Endothelial cell of umbilical vein (primary cell): ENCODE results near the gene TAS2R38. TPM values are rescaled to one million over a fixed set of nuclear protein-coding genes. Genes with fewer than 3 reads are reported as not detected.

Experiments used
- BruUV-seq: library from RNA; stranded (reverse); fragments of 400-500 nt; replicated peaks from 2 replicates; lab custom pipeline; 2021; lab: Mats Ljungman, UMichigan
- CTCF ChIA-PET: fragments of 300-600, 350-600 bp; sonication (Branson Sonifier 250); formaldehyde crosslinking; loops from one replicate; lab custom pipeline; 2021; ENCODE audit warnings: antibody characterized with exemption, inconsistent platforms; lab: Charles Lee
- POLR2A ChIA-PET: fragments of 300-600, 350-600 bp; sonication (Branson Sonifier 250); formaldehyde crosslinking; loops from one replicate; lab custom pipeline; 2021; ENCODE audit warnings: antibody characterized with exemption, inconsistent platforms; lab: Charles Lee
- DNase-seq: peaks from one replicate; pipeline ENCODE4 v3.0.0-alpha.2; 2011; ENCODE audit warnings: low read depth, low spot score
- FAIRE-seq: peaks from 2 replicates; lab custom pipeline; 2011; peaks lifted over from hg19 to GRCh38; lab: Jason Lieb, UNC
- H2AFZ ChIP-seq: 2 replicates; pipeline ENCODE4 v1.6.0; 2012; ENCODE audit warnings: low read depth, low read length, control low read depth, inconsistent platforms
- H3K27ac ChIP-seq: 2 replicates; pipeline ENCODE4 v1.5.1; 2011; ENCODE audit warnings: low read depth, mild to moderate bottlenecking, control low read depth, low read length, moderate library complexity; ENCODE audit not compliant: insufficient read depth
- H3K27me3 ChIP-seq, 2 experiments: 2 replicates each; pipeline versions ENCODE4 v1.6.0 to v1.6.1; 2011; ENCODE audit warnings: low read length in 2 of 2, mixed read lengths in 1 of 2; ENCODE audit not compliant: control insufficient read depth in 2 of 2, insufficient read depth in 2 of 2
- H3K36me3 ChIP-seq, 2 experiments: 2 replicates in 1 of 2; 3 replicates in 1 of 2; pipeline ENCODE4 v1.5.1; 2011; ENCODE audit warnings: low read length in 2 of 2, mild to moderate bottlenecking in 1 of 2, moderate library complexity in 1 of 2; ENCODE audit not compliant: control insufficient read depth in 2 of 2, insufficient read depth in 2 of 2; ENCODE audit errors: extremely low read depth in 1 of 2
- H3K4me1 ChIP-seq: 3 replicates; pipeline ENCODE4 v1.5.1; 2011; ENCODE audit warnings: mild to moderate bottlenecking, low read length; ENCODE audit not compliant: control insufficient read depth, insufficient read depth; ENCODE audit errors: extremely low read depth
- H3K4me2 ChIP-seq: 2 replicates; pipeline ENCODE4 v1.6.1; 2011; ENCODE audit warnings: low read length, control low read depth, mixed read lengths; ENCODE audit not compliant: insufficient read depth
- H3K4me3 ChIP-seq, 3 experiments: fragments of 200-600 bp in 1 of 3; sonication (generic), shearing (Covaris generic) in 1 of 3; replicated peaks in 1 of 3; 2 replicates each; pipeline ENCODE4 v1.5.1; 2011 to 2016; ENCODE audit warnings: control low read depth in 3 of 3, low read length in 3 of 3, mild to moderate bottlenecking in 2 of 3, inconsistent platforms in 1 of 3, low read depth in 1 of 3, moderate library complexity in 1 of 3; ENCODE audit not compliant: insufficient read depth in 1 of 3
- H3K79me2 ChIP-seq: 2 replicates; pipeline ENCODE4 v1.6.0; 2012; ENCODE audit warnings: low read length, inconsistent platforms; ENCODE audit not compliant: control insufficient read depth, insufficient read depth
- H3K9ac ChIP-seq: replicated peaks from 2 replicates; pipeline ENCODE3; 2011; ENCODE audit warnings: low read length, control low read depth; ENCODE audit not compliant: insufficient read depth; ENCODE audit errors: extremely low read depth
- H3K9me1 ChIP-seq: replicated peaks from 3 replicates; pipeline ENCODE4 v1.6.0; 2011; ENCODE audit warnings: mild to moderate bottlenecking, low read length; ENCODE audit not compliant: control insufficient read depth, insufficient read depth; ENCODE audit errors: extremely low read depth
- H3K9me3 ChIP-seq: replicated peaks from 2 replicates; pipeline ENCODE4 v1.5.1; 2012; ENCODE audit warnings: low read length, inconsistent platforms; ENCODE audit not compliant: control insufficient read depth, insufficient read depth
- H4K20me1 ChIP-seq: replicated peaks from 2 replicates; pipeline ENCODE3; 2011; ENCODE audit warnings: mild to moderate bottlenecking, low read length; ENCODE audit not compliant: control insufficient read depth, insufficient read depth; ENCODE audit errors: extremely low read depth
- CTCF ChIP-seq, 2 donors: IDR thresholded peaks; 1 replicate in 1 of 2; 2 replicates in 1 of 2; pipeline ENCODE4 v1.5.1; 2011; ENCODE audit warnings: low read length in 2 of 2, mild to moderate bottlenecking in 2 of 2, moderate library complexity in 2 of 2, control low read depth in 1 of 2, inconsistent platforms in 1 of 2, low read depth in 1 of 2; ENCODE audit not compliant: insufficient read depth in 1 of 2; ENCODE audit errors: extremely low read depth in 1 of 2
- EZH2 ChIP-seq: IDR thresholded peaks from 2 replicates; pipeline ENCODE4 v1.6.1; 2012; ENCODE audit warnings: borderline replicate concordance, low read depth, mild to moderate bottlenecking, moderate library complexity, low read length, inconsistent platforms; ENCODE audit not compliant: severe bottlenecking
- FOS ChIP-seq: IDR thresholded peaks from 2 replicates; pipeline ENCODE4 v1.6.1; 2011; ENCODE audit warnings: mild to moderate bottlenecking, low read length, moderate library complexity, borderline replicate concordance; ENCODE audit not compliant: insufficient read depth
- GATA2 ChIP-seq: IDR thresholded peaks from 2 replicates; pipeline ENCODE4 v1.7.0; 2011; ENCODE audit warnings: low read depth, mild to moderate bottlenecking, moderate library complexity, mixed read lengths, low read length; ENCODE audit not compliant: insufficient read length, insufficient read depth
- JUN ChIP-seq: IDR thresholded peaks from 2 replicates; pipeline ENCODE4 v1.6.1; 2011; ENCODE audit warnings: borderline replicate concordance, low read depth; ENCODE audit not compliant: insufficient read length, insufficient read depth
- MAX ChIP-seq: IDR thresholded peaks from 2 replicates; pipeline ENCODE4 v1.6.1; 2011; ENCODE audit not compliant: insufficient read depth, insufficient read length
- MYC ChIP-seq: IDR thresholded peaks from one replicate; pipeline ENCODE4 v1.6.1; 2011; ENCODE audit warnings: mild to moderate bottlenecking, low read depth, low read length
- POLR2A ChIP-seq: IDR thresholded peaks from 2 replicates; pipeline ENCODE4 v1.6.1; 2012; ENCODE audit warnings: low read depth, mild to moderate bottlenecking, control low read depth, low read length
- POLR2AphosphoS5 ChIP-seq: IDR thresholded peaks from 2 replicates; pipeline ENCODE4 v1.6.1; 2012; ENCODE audit warnings: low read depth, mild to moderate bottlenecking, control low read depth, low read length, moderate library complexity; ENCODE audit not compliant: insufficient read depth
- dilution Hi-C: fragments of 300-500 bp; cut with MboI; formaldehyde crosslinking; loops from one replicate; pipeline ENCODE4 v1.15.0; 2019; ENCODE audit warnings: low sequenced_read_pairs; ENCODE audit not compliant: extremely low pct_ligation_motif_present
- intact Hi-C: fragments of 100-400 bp; cut with micrococcal nuclease; formaldehyde crosslinking; loops from one replicate; pipeline ENCODE4 v1.10.0; 2022
- polyA plus RNA-seq, 4 experiments: library from polyadenylated mRNA; depleted of rRNA in 3 of 4; stranded (reverse) in 3 of 4; unstranded in 1 of 4; fragments of >200 nt; gene quantifications; 2 replicates each; pipeline versions ENCODE4 v1.2.1 to v1.2.3, GENCODE V29; 2011 to 2012; ENCODE audit warnings: missing spikeins in 1 of 4
- total RNA-seq: library from RNA; stranded (reverse); gene quantifications from 2 replicates; pipeline ENCODE4 v1.2.3, GENCODE V29; 2021

TAS2R38 gene
- total and polyA plus RNA-seq, 2 donors (not counting 3 experiments of a cell fraction or from before 2014, with no cell fraction given): not detected

- BruUV-seq: no TSS peak
- Histone ChIP-seq H3K4me1 (no peaks in the 10 kb centered on the region), H3K27me3 (no peaks in the 10 kb centered on the region), H4K20me1 (no peaks in the 10 kb centered on the region), H2AFZ (no peak overlapping the region), H3K27ac (no peak overlapping the region), H3K9me3 (no peaks in the 10 kb centered on the region), H3K9me1 (no peaks in the 10 kb centered on the region), H3K4me2 (no peak overlapping the region), H3K36me3 (no peaks in the 10 kb centered on the region), H3K4me3 (no peak overlapping the region), H3K79me2 (no peaks in the 10 kb centered on the region), H3K9ac (no peak overlapping the region)
- ChIA-PET CTCF (interaction anchor here (1.6 kb wide), 1 partner anchor 18 kb away, joined by 3 read pairs; no protein-coding TSS in a partner anchor), POLR2A (no interaction called here)
- FAIRE-seq (no peak), DNase-seq (no peak)
- intact Hi-C loops: no loop called here
- dilution Hi-C loops: no loop called here
- TF ChIP-seq CTCF (IDR thresholded peaks at IDR 0.05; ENCODE audit: extremely low read depth in 1 of 2, insufficient read depth in 1 of 2, low read depth in 1 of 2, low read length in 2 of 2) (no peak), POLR2A (no peak), FOS (no peak)
Observed at GRCh38 chr7:141993354-141993753, 19.8 kb upstream of the TAS2R38 start.

GRCh38 chr7:141992688-141993087, 19.1 kb upstream of the TAS2R38 start:
- Histone ChIP-seq H3K4me3 (no peak overlapping the region), H2AFZ (no peak overlapping the region), H3K36me3 (no peaks in the 10 kb centered on the region), H4K20me1 (no peaks in the 10 kb centered on the region), H3K27me3 (no peaks in the 10 kb centered on the region), H3K9ac (no peak overlapping the region), H3K4me1 (no peaks in the 10 kb centered on the region), H3K4me2 (no peak overlapping the region), H3K9me3 (no peaks in the 10 kb centered on the region), H3K27ac (no peak overlapping the region), H3K79me2 (no peaks in the 10 kb centered on the region), H3K9me1 (no peaks in the 10 kb centered on the region)
- DNase-seq: no peak
- no peak for FAIRE-seq
- BruUV-seq: no TSS peak
- dilution Hi-C loops (no loop called here), intact Hi-C loops (no loop called here)
- TF ChIP-seq JUN: no peak
- TF ChIP-seq POLR2AphosphoS5: no peak
- no peak for TF ChIP-seq MAX
- TF ChIP-seq GATA2: no peak
- TF ChIP-seq POLR2A: no peak
- TF ChIP-seq FOS: no peak
- TF ChIP-seq EZH2: no peak
- no peak for TF ChIP-seq CTCF (IDR thresholded peaks at IDR 0.05; ENCODE audit: extremely low read depth in 1 of 2, insufficient read depth in 1 of 2, low read depth in 1 of 2, low read length in 2 of 2)
- TF ChIP-seq MYC: no peak
- ChIA-PET POLR2A (no interaction called here), CTCF (no interaction called here)
